ENCODE data around the gene XYLT1.
"Not testable (repeated sequence)": the region's sequence is repeated elsewhere in the genome, so short reads cannot be mapped to it uniquely, and the experiment has no call there.

Gene XYLT1

DNA sequence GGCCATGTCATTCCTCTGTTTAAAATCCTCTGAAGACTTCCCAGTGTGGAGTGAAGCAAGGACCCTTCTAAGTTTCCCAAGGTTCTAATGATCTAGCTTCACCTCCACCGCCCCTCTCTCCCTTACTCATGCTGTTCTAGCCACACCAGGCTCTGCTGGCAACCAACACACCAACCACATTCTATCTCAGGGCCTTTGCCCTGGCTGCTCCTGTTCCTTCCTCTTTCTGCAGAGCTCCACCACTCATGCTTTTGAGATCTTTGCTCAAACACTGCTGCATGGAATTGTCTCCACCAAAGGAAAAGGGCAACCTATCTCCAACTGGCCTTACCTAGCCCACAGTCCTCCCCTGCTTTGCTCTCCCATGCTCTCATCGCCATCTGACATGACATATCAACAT, 128.7 kb downstream of the XYLT1 start:
- TF ChIP-seq, protein P1, sequence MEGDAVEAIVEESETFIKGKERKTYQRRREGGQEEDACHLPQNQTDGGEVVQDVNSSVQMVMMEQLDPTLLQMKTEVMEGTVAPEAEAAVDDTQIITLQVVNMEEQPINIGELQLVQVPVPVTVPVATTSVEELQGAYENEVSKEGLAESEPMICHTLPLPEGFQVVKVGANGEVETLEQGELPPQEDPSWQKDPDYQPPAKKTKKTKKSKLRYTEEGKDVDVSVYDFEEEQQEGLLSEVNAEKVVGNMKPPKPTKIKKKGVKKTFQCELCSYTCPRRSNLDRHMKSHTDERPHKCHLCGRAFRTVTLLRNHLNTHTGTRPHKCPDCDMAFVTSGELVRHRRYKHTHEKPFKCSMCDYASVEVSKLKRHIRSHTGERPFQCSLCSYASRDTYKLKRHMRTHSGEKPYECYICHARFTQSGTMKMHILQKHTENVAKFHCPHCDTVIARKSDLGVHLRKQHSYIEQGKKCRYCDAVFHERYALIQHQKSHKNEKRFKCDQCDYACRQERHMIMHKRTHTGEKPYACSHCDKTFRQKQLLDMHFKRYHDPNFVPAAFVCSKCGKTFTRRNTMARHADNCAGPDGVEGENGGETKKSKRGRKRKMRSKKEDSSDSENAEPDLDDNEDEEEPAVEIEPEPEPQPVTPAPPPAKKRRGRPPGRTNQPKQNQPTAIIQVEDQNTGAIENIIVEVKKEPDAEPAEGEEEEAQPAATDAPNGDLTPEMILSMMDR (conservative IDR thresholded peaks at IDR 0.05; ENCODE audit: low read depth, low read length), result no peak
- no peak for DNase-seq (ENCODE audit: low read depth)
- H3K4me3 ChIP-seq (ENCODE audit: low read depth, low read length), result no peak overlapping the region

DNA sequence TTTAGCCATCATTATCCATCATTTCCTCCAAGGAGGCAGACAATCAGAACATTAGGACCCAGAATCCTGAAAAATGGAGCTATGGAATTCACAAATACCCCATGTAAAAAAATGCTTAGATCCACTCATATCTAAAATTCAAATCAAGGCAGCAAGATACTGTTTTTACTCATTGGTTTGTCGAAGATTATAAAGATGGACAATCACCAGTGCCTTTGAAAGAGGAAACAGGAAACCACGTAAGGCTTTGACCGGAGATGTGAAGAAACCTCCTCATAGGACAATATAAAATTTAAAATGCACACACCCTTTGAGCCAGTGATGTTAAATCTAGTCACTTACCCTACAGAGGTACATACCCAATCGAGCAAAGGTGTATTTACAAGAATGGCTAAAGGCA, 130.0 kb downstream of the XYLT1 start:
- TF ChIP-seq, protein P1 (conservative IDR thresholded peaks at IDR 0.05; ENCODE audit: low read depth, low read length), result no peak
- H3K4me3 ChIP-seq (ENCODE audit: low read depth, low read length), result no peak overlapping the region
- DNase-seq (ENCODE audit: low read depth), result no peak

DNA sequence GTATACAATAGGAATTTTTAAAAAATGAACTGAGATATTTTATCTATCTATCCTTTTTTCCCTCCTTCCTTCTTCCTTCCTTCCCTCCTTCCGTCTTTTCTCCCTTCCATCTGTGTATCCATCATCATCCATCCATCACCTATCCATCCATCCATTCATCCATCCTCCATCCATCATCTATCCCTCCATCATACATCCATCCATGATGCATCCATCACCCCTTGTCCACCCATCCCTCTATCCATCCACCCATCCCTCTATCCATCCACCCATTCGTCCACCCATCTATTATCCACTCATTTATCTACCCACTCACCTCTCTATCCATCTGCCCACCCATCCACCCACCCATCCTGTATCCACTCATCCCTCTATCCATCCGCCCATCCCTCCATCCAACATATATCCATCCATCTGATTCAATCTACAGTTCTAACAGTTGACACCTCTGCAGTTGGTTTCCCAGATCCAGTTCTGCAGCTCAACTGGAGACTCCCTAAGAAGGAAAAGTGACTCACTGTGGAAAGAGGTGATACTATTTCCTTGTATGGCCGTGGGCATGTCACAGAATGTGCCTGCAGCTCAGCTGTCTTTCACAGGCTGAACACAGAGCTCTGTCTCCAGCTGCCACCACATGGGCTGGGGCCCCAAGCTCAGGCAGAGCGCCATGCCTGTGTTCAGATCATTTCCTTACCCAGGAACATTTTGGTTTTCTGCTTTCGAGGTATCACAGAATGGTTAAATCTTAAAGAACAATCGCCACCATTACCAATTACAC, 130.8 kb downstream of the XYLT1 start:
- DNase-seq (ENCODE audit: low read depth), result no peak

DNA sequence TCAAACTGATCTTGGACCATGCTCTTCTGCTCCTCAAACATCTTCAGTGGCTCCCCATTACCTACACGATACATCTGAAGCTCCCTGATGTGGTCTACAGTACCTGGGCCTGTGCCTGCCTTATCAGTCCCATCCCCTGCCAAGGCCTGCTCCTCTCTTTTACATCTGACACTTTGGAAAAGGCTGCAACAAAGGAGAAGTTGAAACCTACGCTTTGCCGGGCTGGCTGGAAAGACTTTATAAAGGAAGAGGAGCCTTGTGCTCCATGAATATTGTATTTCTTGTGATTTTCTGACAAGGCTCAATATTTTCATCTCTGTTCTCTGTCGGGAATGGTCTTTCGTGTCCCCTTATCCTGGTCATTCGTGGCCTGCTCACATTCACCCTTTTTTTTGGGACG, 132.5 kb downstream of the XYLT1 start:
- TF ChIP-seq, protein P1 (conservative IDR thresholded peaks at IDR 0.05; ENCODE audit: low read depth, low read length), result no peak
- no peak for DNase-seq (ENCODE audit: low read depth)

More for the DNA sequence above, 130.8 kb downstream of the XYLT1 start:
- no peak overlapping the region for H3K4me3 ChIP-seq (ENCODE audit: low read depth, low read length)
- TF ChIP-seq, protein P1 (conservative IDR thresholded peaks at IDR 0.05; ENCODE audit: low read depth, low read length), result no peak

DNA sequence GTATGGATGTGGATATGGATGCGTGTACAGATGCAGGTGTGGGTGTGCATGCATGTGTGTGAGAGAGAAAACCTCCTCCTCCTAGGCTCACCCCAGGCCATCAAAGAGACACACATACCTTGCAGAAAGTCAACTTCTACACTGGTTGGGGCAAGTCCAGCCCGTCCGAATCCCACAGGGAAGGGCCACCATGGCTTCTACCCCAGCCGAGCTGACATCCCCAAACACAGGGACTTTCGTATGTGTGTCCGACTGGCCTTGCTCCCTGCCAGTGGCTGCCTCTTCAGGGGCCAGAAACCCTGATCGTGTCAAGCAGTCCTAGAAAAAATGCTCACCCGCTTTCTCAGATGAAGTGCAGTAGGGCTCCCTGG, 134.2 kb downstream of the XYLT1 start:
- no peak overlapping the region for H3K4me3 ChIP-seq (ENCODE audit: low read depth, low read length)
- TF ChIP-seq, protein P1 (conservative IDR thresholded peaks at IDR 0.05; ENCODE audit: low read depth, low read length), result no peak
- DNase-seq (ENCODE audit: low read depth), result no peak

More for the DNA sequence above, 132.5 kb downstream of the XYLT1 start:
- no peak overlapping the region for H3K4me3 ChIP-seq (ENCODE audit: low read depth, low read length)

DNA sequence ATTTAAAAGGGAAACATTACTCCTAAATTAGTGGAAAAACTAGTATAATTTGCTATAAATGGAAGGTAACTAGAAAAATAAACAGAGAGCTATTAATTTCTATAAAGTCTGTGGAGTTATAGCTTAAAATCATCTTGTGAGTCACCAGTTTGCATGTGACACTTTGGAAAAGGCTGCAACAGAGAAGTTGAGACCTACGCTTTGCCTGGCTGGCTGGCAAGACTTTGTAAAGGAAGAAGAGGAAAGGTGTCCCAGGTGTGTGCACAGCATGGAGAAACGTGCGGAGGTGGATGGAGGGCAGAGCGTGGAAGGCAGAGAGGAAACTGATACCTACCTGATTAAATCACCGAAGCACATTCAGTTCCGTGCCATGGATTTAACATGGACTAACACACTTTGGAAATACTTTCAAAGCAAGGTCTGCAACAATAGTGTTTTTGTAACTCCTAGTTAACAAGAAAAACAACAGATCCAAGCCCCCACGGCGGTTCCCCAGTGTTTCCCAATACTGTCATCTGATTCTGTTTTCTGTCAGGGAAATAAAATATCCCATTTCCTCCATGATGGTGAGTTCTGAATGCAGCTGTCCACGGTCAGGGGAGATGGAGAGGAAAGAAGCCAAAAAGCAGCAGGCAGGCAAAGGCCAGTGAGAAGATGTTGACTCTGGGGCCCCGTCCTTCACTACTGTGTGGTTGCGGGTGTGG, 134.8 kb downstream of the XYLT1 start:
- H3K4me3 ChIP-seq (ENCODE audit: low read depth, low read length), result no peak overlapping the region
- TF ChIP-seq, protein P1 (conservative IDR thresholded peaks at IDR 0.05; ENCODE audit: low read depth, low read length), result no peak
- DNase-seq (ENCODE audit: low read depth), result no peak

DNA sequence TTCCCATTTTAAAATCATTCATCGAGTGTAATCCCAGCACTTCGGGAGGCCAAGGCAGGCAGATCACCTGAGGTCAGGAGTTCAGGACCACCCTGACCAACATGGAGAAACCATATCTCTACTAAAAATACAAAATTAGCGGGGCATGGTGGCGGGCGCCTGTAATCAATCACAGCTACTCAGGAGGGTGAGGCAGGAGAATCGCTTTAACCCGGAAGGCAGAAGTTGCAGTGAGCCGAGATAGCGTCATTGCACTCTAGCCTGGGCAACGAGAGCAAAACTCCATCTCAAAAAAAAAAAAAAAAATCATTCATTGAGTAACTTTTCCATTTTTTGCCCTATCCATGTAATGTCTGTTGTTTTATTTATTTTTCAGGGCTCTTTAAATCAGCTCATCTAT, 135.4 kb downstream of the XYLT1 start:
- not testable (repeated sequence) for DNase-seq (ENCODE audit: low read depth); H3K4me3 ChIP-seq (ENCODE audit: low read depth, low read length)
